Heart right ventricle (tissue), 16 donors: ENCODE measurements around the gene EFCAB7. TPM values are rescaled to one million over a fixed set of nuclear protein-coding genes. Genes with fewer than 3 reads are reported as not detected.
A peak's percentile ranks its signal among the peaks of the same experiment; 100 is the strongest.
"Not testable (repeated sequence)": the region's sequence is repeated elsewhere in the genome, so short reads cannot be mapped to it uniquely, and the experiment has no call there.

Experiments
- ATAC-seq, 8 donors: fragments of 200-7000 bp; cut with Tn5 transposase; one replicate each; pipeline ENCODE4 v1.9.1; 2020; ENCODE audit warnings: mild to moderate bottlenecking in 8 of 8, moderate library complexity in 8 of 8, moderate number of reproducible peaks in 1 of 8
- DNase-seq, 2 donors: peaks; one replicate each; pipeline ENCODE4 v3.0.0-alpha.2; 2020
- H3K27ac ChIP-seq, 10 donors: fragments of 200-600 bp; sonication (generic) in 2 of 10; one replicate each; pipeline versions ENCODE4 v1.5.0 to v1.8.0; 2020 to 2022; ENCODE audit warnings: mild to moderate bottlenecking in 3 of 10
- H3K27me3 ChIP-seq, 7 donors: fragments of 200-600 bp; one replicate each; pipeline ENCODE4 v1.8.0; 2021 to 2022; ENCODE audit warnings: mild to moderate bottlenecking in 2 of 7
- H3K36me3 ChIP-seq, 9 donors: fragments of 200-600 bp; sonication (generic) in 1 of 9; one replicate each; pipeline versions ENCODE4 v1.5.0 to v1.8.0; 2020 to 2022; ENCODE audit warnings: mild to moderate bottlenecking in 2 of 9
- H3K4me1 ChIP-seq, 9 donors: fragments of 200-600 bp; sonication (generic) in 1 of 9; one replicate each; pipeline versions ENCODE4 v1.5.0 to v1.8.0; 2020 to 2022; ENCODE audit warnings: mild to moderate bottlenecking in 4 of 9
- H3K4me3 ChIP-seq, 10 donors: fragments of 200-600 bp; sonication (generic) in 2 of 10; one replicate each; pipeline versions ENCODE4 v1.5.0 to v1.8.0; 2020 to 2022; ENCODE audit warnings: mild to moderate bottlenecking in 7 of 10, moderate library complexity in 2 of 10
- H3K9me3 ChIP-seq, 11 donors: fragments of 200-600 bp in 10 of 11; sonication (generic) in 2 of 11; one replicate each; pipeline versions ENCODE4 v1.5.0 to v1.8.0; 2013 to 2022; ENCODE audit warnings: mild to moderate bottlenecking in 2 of 11, control low read depth in 1 of 11, moderate library complexity in 1 of 11
- CTCF ChIP-seq, 9 donors: fragments of 200-600 bp; sonication (generic) in 2 of 9; IDR thresholded peaks; one replicate each; pipeline versions ENCODE4 v1.5.0 to v1.8.0; 2021 to 2022; ENCODE audit warnings: antibody characterized with exemption in 9 of 9, mild to moderate bottlenecking in 5 of 9, moderate library complexity in 1 of 9
- WGBS, 2 donors: extraction: QIAGEN DNeasy Blood & Tissue Kit; methylation state at CpG; one replicate each; pipeline ENCODE4 v1.1.7; 2013; ENCODE audit warnings: inconsistent platforms in 1 of 2; 5-methylcytosine and 5-hydroxymethylcytosine counted together
- intact Hi-C, 10 donors: fragments of 100-400 bp; cut with DNase I; formaldehyde crosslinking; loops; one replicate each; pipeline versions ENCODE4 v1.11.1 to v1.14.2; 2022
- polyA plus RNA-seq, 2 donors: library from polyadenylated mRNA; stranded (reverse); fragments of 200-250 nt; gene quantifications; one replicate each; pipeline ENCODE4 v1.2.3, GENCODE V29; 2013
- total RNA-seq, 10 donors: library from RNA; stranded (reverse); fragmentation: NEBNext Ultra II Directional in 3 of 10; extraction: Animal tissue kit (Norgen Biotek cat#: 25700) in 3 of 10; gene quantifications; one replicate each; pipeline versions ENCODE4 v1.2.1 to v1.2.4, GENCODE V29; 2021 to 2023
- donor health status: Arrhythmogenic right ventricular cardiomyopathy.
- donor health status: ischemic (EF 13 %, LVEDD 7.1; RV severe dilation, severe dysfunction).
- donor health status: healthy with polysubstance abuse.
- donor health status: DM: no; HTN: yes; CAD: no.
- donor health status: DM: no; HTN: no; CAD: no.
- donor health status: ischemic (EF 25% LVEDD 6.9; RV normal size, moderate dysfunction).
- donor health status: ischemic (EF 25% LVEDD 5.7; RV mildly dilated, moderate dysfunction).
- donor health status: healthy.
- donor health status: DM: yes; HTN: yes; CAD: no.
- donor health status: Ischemic cardiomyopathy.
- donor health status: ischemic (EF 35%, LVEDD 5.7; RV mildly dilated, moderate dysfunction).
- donor health status: nonischemic (EF 11% LVEDD 7.7; RV severe dilation, severe dysfunction).
- donor health status: DM: yes; HTN: yes; CAD: no.
- donor health status: PGD.
- donor health status: ischemic (EF 29% LVEDD 5.4; RV normal size, mild dysfunction).
- donor health status: nonischemic (EF 23%, LVEDD 6.1; RV moderate dilation, normal function).

Gene EFCAB7
- total and polyA plus RNA-seq, 12 donors = 2.3 to 10.7 (median 8.1) TPM

DNA sequence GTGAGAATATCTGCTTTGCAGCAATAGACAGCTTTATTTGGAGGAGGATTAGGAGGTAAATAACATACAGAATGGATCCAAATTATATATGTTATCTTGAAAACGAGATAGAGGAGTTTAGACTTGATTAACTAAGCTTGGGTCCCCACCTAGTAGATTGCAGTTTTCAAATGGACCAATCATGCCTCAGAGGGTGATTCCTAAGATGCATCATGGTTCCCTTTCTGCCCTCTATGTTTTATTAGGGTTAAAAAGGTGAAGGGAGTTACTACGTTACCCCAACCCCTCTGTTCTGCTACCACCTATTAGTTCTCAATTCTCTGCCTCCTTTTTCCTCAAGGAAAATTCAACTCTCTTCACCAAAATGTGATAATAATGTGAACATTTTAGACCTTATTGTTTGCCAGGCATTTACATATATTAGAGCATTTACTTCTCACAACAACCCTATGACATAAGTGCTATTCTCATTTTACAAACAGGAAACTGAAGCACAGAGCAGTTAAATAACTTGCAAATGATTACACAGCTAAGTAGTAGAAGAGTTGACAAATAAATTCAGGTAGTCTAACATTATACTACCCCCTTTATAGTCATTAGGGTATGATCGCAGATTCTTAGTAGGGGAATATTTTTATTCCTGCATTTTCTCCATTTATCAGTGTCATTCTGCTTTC lies 46.5 kb downstream of the EFCAB7 start:
- intact Hi-C loops = loop anchor here in 4 of 10 donors (5.0 to 10.0 kb wide), 3 partner anchors 573 to 678 kb away; no protein-coding TSS in a partner anchor
- DNase-seq (no peak), ATAC-seq (no peak)
- no peaks in the 10 kb centered on the region for H3K27me3 ChIP-seq
- no peak overlapping the region for H3K4me3 ChIP-seq
- no peaks in the 10 kb centered on the region for H3K9me3 ChIP-seq
- peaks cover 0 to 4% (median 0%) of the 10 kb centered on the region in 9 donors for H3K4me1 ChIP-seq
- no peak overlapping the region for H3K27ac ChIP-seq
- 87% methylated on average over 3 of the region's 3 CpGs for WGBS, 2 donors
- peaks cover 0 to 30% (median 0%) of the 10 kb centered on the region in 9 donors for H3K36me3 ChIP-seq
- TF ChIP-seq CTCF (IDR thresholded peaks at IDR 0.05) = no peak

DNA sequence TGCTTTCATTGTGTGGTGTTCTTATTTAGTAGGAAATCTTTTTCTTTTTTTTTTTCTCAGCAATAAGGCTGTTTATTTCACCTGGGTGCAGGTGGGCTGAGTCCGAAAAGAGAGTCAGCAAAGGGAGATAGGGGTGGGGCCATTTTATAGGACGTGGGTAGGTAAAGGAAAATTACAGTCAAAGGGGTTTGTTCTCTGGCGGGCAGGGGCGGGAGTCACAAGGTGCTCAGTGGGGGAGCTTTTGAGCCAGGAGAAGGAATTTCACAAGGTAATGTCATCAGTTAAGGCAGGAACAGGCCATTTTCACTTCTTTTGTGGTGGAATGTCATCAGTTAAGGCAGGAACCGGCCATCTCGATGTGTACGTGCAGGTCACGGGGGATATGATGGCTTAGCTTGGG lies 49.4 kb downstream of the EFCAB7 start:
- H3K4me3 ChIP-seq, ATAC-seq: not testable (repeated sequence)
- intact Hi-C loops = loop anchor here in 2 of 10 donors (10.0 kb wide), 1 partner anchor 672 kb away; no protein-coding TSS in a partner anchor

DNA sequence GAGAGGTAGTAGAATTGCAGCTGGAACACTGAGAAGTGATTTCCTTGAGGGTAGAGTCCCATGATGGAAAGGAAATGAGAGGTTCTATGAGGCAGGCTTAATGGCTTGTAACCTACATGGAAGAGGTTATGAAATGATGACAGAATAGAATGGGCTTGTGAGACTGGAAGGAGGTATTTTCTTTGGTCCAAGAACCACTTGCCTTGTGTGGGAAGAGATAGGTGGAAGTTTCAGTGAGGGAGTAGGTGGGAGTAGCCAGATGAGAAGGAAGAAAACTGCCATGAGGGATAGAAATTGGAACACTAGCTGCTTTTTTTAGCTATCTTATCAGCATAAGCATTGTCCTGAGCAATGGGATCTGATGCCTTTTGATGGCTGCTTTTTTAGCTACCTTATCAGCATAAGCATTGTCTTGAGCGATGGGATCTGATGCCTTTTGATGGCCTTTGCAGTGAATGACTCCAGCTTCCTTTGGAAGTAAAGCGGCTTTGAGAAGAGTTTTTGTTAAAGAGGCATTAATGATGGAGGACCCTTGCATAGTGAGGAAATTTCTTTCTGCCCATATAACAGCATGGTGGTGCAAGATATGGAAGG lies 51.0 kb downstream of the EFCAB7 start:
- DNase-seq, H3K9me3 ChIP-seq, H3K4me3 ChIP-seq, H3K27me3 ChIP-seq, H3K27ac ChIP-seq, H3K4me1 ChIP-seq, ATAC-seq: not testable (repeated sequence)
- WGBS, 2 donors = 49 to 61% methylated on average over 2 of the region's 2 CpGs
- peaks cover 0 to 22% (median 0%) of the 10 kb centered on the region in 9 donors for H3K36me3 ChIP-seq
- intact Hi-C loops = loop anchor here in 2 of 10 donors (10.0 kb wide), 1 partner anchor 671 kb away; no protein-coding TSS in a partner anchor

More for the DNA sequence above, 49.4 kb downstream of the EFCAB7 start:
- not testable (repeated sequence) for H3K9me3 ChIP-seq, H3K27ac ChIP-seq, DNase-seq, H3K27me3 ChIP-seq, H3K4me1 ChIP-seq
- 87 to 91% methylated on average over 8 of the region's 8 CpGs for WGBS, 2 donors
- peaks cover 0 to 22% (median 0%) of the 10 kb centered on the region in 9 donors for H3K36me3 ChIP-seq

DNA sequence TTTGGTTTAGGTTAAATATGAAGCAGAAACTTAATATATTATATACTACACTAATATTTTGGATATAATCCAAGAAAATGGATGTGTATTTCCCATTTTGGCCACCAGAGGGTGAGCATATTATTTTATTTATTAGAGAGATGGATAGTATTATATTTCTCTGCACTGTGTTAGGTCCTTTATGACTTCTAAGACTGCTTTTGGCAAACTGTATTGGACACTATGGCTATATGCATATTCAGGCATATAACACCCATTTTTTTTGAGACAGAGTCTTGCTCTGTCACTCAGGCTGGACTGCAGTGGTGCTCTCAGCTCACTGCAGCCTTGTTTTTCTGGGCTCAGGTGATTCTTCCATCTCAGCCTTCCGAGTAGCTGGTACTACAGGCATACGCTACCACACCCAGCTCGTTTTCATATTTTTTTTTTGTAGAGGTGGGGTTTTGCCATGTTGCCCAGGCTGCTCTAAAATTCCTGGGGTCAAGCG lies 52.1 kb downstream of the EFCAB7 start:
- ATAC-seq = peak in 5 of 8 donors; percentile 18 to 49 (median 38)
- no peak overlapping the region for H3K27ac ChIP-seq
- peaks cover 0 to 15% (median 0%) of the 10 kb centered on the region in 9 donors for H3K36me3 ChIP-seq
- TF ChIP-seq CTCF (IDR thresholded peaks at IDR 0.05) = peak; percentile 73 to 88 (median 78)
- intact Hi-C loops = loop anchor here in 3 of 10 donors (5.0 to 10.0 kb wide), 2 partner anchors 669 to 672 kb away; no protein-coding TSS in a partner anchor
- H3K27me3 ChIP-seq = no peaks in the 10 kb centered on the region
- no peak for DNase-seq
- H3K4me1 ChIP-seq = peaks cover 0 to 4% (median 0%) of the 10 kb centered on the region in 9 donors
- H3K4me3 ChIP-seq = no peak overlapping the region
- 76 to 78% methylated on average over 4 of the region's 4 CpGs for whole genome bisulfite sequencing, 2 donors
- peaks cover 0 to 4% (median 0%) of the 10 kb centered on the region in 11 donors for H3K9me3 ChIP-seq

DNA sequence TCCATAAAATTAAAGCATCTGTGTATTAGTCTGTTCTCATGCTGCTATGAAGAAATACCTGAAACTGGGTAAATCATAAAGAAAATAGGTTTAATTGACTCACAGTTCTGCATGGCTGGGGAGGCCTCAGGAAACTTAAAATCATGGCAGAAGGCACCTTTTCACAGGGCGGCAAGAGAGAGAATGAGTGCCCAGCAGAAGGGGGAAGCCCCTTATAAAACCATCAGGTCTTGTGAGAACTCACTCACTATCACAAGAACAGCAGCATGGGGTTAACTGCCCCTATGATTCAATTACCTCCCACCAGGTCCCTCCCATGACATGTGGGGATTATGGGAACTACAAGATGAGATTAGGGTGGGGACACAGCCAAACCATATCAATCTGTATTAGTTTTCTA lies 63.0 kb downstream of the EFCAB7 start:
- peaks cover 0 to 20% (median 6%) of the 10 kb centered on the region in 9 donors for H3K4me1 ChIP-seq
- H3K27me3 ChIP-seq, H3K4me3 ChIP-seq, H3K27ac ChIP-seq, intact Hi-C loops, DNase-seq, H3K36me3 ChIP-seq, ATAC-seq: not testable (repeated sequence)
- peaks cover 0 to 26% (median 0%) of the 10 kb centered on the region in 11 donors for H3K9me3 ChIP-seq
- 89 to 92% methylated on average over 1 of the region's 1 CpG for WGBS, 2 donors
